ENCODE results near the gene SCART1.
"Not testable (repeated sequence)": the region's sequence is repeated elsewhere in the genome, so short reads cannot be mapped to it uniquely, and the experiment has no call there.

Gene SCART1

GRCh38 chr10:133456041-133456951, 2.6 kb downstream of the SCART1 start:
- DNase-seq (ENCODE audit: low read depth in 2 of 2), result no peak

GRCh38 chr10:133457100-133457841, 3.5 kb downstream of the SCART1 start:
- DNase-seq (ENCODE audit: low read depth in 2 of 2), result no peak

GRCh38 chr10:133458021-133458709, 4.4 kb downstream of the SCART1 start:
- no peak for DNase-seq (ENCODE audit: low read depth in 2 of 2)

- DNase-seq (ENCODE audit: low read depth in 2 of 2), result no peak
Measured at GRCh38 chr10:133458710-133459453, 5.1 kb downstream of the SCART1 start.

- no peak for DNase-seq (ENCODE audit: low read depth in 2 of 2)
Measured at GRCh38 chr10:133459454-133460207, 5.9 kb downstream of the SCART1 start.

- DNase-seq (ENCODE audit: low read depth in 2 of 2), result no peak
Measured at GRCh38 chr10:133460208-133460769, 6.5 kb downstream of the SCART1 start.

- no peak for DNase-seq (ENCODE audit: low read depth in 2 of 2)
Measured at GRCh38 chr10:133461027-133461426, 7.3 kb downstream of the SCART1 start.

GRCh38 chr10:133461841-133462240, 8.1 kb downstream of the SCART1 start:
- DNase-seq (ENCODE audit: low read depth in 2 of 2), result no peak

GRCh38 chr10:133462512-133463305, 9.0 kb downstream of the SCART1 start:
- DNase-seq (ENCODE audit: low read depth in 2 of 2), result no peak

- no peak for DNase-seq (ENCODE audit: low read depth in 2 of 2)
Measured at GRCh38 chr10:133464582-133465031, 10.9 kb downstream of the SCART1 start.

- DNase-seq (ENCODE audit: low read depth in 2 of 2), result no peak
Measured at GRCh38 chr10:133465191-133465949, 11.6 kb downstream of the SCART1 start.

- no peak for DNase-seq (ENCODE audit: low read depth in 2 of 2)
Measured at GRCh38 chr10:133465950-133466474, 12.3 kb downstream of the SCART1 start.

- no peak for DNase-seq (ENCODE audit: low read depth in 2 of 2)
Measured at GRCh38 chr10:133466683-133467275, 13.0 kb downstream of the SCART1 start.

GRCh38 chr10:133467286-133467911, 13.7 kb downstream of the SCART1 start:
- DNase-seq (ENCODE audit: low read depth in 2 of 2), result no peak

GRCh38 chr10:133469205-133469604, 15.5 kb downstream of the SCART1 start:
- not testable (repeated sequence) for DNase-seq (ENCODE audit: low read depth in 2 of 2)

- DNase-seq (ENCODE audit: low read depth in 2 of 2), result no peak
Measured at GRCh38 chr10:133471300-133472109, 17.8 kb downstream of the SCART1 start.

GRCh38 chr10:133473270-133473669, 19.5 kb downstream of the SCART1 start:
- no peak for DNase-seq (ENCODE audit: low read depth in 2 of 2)

Data from stimulated activated CD8-positive, alpha-beta memory T cell treated with anti-CD3 and anti-CD28 coated beads, Interleukin-2, amount 100 ng/mL, for 1 hour (primary cell).